HG03175 (cell line): ENCODE results near the gene HJV.

Experiments used
- ATAC-seq: cut with Tn5 transposase; IDR thresholded peaks from one replicate; pipeline ENCODE4 v1.9.1; 2021; ENCODE audit warnings: mild to moderate bottlenecking, moderate library complexity; ENCODE audit not compliant: unreplicated experiment

The HJV gene

DNA sequence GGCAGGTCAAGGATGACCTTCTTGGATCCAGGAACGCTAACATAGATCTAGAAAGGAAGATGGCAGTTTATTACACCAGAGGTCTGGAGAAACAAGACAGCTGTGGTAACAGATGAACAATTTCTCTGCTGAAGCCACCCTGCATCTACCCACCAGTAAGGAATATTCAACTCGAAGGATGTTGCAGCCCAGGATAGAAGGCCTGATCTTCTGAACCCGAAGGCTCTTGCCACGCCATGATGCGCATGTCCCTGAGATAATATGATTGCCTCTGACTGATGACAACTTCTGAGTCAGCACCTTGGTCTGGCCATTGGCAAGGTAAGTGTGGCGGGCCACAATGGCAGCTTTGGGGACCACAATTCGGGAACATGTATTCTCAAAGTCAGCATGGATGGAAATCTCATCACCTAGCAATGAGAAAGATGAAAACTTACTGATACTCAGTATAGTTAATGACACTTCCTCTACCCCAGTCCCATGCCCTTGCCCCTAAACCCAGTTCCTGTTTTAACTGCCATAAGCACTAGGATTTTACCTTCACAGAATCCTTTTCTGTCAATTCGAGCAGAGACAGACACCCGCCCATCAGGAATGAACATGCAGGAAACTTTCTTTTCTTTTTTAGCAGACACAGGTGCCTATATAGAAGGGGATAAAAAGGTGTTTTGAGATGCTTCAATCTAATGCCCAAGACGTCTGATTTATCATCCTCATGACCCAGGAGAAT lies 27.0 kb downstream of the HJV start:
- no peak for ATAC-seq

DNA sequence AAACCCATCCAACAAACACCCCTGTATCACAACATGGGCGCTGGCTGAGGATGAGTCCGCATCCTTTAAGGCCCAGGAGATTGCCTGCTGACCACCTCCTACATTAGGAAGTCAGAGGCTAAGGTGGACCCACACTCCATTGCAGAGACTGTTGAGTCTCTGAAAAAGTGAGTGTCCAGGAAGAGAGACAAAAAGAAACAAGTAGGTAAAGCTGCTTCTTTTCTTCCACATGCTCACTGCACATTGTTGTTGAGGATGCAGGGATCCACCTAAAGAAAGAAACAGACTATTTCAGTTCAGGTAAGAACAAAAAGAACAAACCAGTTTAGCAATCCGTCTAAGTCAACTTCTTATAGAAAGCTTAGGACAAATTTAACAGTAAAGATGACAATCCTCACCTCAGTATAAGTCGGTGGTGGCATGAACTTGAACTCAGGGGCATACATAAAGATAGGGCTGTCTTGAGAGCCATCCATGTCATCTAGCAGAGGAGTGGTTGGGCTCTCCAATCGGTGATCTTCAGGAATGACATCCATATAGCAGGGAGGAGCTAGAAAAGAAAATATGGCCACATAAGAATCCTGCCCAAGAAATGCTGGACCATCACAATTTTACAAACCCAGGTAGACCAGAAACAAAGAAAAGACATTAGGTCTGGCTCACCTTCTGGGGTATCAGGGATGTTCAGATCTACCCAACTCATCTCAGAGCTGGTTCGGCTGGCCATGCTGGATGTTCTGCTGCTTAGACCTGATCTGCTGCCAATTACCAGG lies 27.7 kb downstream of the HJV start:
- no peak for ATAC-seq

DNA sequence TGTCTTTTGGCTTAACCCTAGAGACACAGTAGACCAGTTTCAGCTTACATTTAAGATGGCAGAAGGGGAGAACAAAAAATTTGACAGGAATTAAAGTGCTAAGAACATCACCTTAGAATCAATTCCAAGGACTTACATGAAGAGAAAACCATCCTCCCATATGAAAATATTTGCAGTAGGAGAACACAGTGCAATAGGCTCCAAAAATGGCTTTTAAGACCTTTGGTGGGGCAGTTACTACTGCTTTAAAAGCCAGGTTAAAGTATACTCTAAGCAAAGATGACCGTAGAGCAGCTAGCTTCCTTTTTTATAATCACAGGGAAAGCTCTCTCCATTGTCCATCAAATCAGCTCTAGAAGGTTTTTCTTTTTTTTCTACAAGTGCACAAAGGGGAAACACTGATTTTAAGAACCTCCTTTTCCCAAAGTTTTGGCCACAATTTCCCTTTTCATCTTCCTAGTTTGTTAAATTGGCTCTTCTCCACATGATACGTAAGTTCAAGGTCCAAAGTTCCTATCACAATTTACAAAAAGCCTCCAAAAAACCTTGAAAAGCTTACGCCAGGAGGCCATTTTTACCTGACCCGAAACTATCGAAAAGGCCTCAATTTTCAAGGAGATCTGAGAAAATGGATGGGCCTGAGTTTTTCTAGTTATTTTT lies 28.4 kb downstream of the HJV start:
- no peak for ATAC-seq

DNA sequence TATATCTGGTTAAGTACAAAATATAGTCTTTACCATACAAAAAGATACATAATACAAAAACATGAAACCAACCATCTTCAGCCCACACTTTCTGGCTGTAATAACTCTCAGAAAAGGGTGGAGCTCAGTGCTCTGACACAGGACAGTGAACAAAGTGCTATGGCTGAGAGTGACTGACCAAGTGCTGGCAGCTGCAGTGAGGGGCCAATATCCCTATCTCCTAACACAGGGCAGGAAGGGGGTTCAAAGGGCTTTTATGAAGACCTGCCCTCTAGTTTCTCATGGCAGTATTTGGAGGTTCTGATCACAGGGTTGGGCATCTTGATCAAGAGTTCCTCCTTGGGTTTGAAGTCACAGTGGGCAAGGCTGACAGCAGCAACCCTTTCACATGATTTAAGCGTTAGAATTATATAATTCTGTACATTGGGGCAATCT lies 29.0 kb downstream of the HJV start:
- no peak for ATAC-seq

DNA sequence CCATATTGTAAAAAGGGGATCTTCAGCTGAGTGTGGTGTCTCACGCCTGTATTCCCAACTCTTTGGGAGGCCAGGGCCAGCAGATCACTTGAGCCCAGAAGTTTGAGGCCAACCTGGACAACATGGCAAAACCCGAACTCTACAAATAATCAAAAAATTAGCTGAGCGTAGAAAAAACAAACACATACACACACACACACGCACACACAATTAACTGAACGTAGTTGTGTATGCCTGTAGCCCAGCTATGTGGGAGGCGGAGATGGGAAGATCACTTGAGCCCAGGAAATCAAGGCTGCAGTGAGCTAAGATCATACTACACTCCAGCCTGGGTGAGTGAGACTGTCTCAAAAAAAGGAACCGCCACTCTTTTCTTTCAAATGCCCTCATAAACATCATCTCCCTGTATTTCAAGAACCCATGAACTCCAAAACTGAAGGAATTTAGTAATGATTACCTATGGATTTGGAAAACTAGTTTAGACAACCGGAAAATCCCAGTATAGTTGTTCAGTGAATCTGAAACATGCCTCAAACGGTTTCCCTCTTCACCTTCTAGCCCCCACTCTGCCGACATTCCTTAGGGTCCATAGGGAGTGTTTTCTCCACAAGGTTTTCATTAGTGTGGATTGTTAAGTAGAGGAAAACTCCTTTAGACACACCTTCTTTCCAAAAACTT lies 29.7 kb downstream of the HJV start:
- no peak for ATAC-seq

DNA sequence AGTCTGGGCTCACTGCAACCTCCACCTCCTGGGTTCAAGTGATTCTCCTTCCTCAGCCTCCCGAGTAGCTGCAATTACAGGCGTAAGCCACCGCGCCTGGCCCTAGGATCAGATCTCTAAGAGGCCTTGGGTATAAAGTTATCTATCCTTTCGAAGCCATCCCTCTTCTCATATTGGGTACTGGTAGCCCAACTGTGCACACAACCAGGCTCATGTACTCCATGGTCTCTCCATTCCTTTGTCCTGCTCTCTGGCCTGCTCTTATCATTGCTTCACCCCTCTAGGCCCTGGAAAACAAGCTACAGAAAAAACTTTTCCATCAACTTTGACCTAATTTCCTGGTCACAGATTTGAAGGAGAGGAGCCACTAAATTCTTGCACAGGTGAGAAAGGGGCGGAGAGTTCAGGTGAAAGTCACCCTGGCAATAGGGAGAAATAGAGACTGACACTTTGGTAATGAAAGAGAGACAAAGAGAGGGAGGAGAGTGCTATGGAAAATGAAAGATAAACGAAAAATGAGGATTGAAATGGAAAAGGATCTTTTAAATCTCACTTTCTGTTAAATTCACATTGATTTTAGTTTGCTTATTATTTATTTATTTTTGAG lies 31.2 kb downstream of the HJV start:
- ATAC-seq = no peak

DNA sequence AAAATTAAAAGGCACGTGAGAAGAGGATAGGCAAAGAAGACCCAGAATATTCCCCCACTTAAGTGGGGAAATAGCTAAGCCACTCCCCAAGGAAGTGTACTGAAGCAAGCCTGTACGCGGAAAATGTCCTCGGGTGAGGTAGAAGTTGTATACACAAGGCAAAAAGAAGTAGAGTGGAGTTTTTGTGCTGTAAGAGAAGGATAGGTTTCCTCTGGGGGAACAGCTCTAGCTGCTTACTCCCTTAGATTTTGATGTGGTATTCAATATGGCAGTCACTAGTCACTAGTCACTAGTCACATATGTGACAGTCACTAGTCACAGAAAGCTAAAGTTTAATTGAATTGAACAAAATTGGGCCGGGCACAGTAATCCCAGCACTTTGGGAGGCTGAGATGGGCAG lies 32.8 kb downstream of the HJV start:
- ATAC-seq = no peak

DNA sequence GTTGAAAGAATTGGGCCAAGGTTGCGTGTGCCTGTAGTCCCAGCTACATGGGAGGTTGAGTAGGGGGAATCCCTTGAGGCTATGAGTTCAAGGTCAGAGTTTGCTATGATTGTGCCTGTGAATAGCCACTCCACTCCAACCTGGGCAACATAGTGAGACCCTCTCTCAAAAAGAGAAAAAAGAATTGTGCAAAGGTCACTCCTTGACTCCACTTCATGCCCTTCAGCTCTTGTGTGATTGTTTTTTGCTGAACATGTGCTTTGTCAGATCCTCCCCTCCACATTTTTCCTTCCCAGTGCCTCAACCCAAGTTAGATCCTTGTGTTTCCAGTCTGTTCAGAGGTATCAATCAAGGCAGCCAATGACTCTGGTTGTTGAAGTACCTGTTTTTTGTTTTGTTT lies 33.6 kb downstream of the HJV start:
- ATAC-seq = no peak

DNA sequence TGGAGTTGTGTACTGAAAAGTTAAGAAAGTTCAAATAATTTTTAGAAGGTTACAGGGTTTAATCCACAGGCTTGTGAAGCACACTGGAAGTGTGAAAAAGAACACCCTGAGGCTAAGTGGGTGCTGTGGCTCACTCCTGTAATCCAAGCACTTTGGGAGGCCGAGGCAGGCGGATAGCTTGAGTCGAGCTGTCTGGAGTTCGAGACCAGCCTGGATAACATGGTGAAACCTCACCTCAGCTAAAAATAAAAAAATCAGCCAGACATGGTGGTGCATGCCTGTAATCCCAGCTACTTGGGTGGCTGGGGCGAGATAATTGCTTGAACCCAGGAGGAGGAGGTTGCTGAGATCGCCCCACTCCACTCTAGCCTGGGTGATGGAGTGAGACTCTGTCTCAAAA lies 35.0 kb downstream of the HJV start:
- no peak for ATAC-seq

DNA sequence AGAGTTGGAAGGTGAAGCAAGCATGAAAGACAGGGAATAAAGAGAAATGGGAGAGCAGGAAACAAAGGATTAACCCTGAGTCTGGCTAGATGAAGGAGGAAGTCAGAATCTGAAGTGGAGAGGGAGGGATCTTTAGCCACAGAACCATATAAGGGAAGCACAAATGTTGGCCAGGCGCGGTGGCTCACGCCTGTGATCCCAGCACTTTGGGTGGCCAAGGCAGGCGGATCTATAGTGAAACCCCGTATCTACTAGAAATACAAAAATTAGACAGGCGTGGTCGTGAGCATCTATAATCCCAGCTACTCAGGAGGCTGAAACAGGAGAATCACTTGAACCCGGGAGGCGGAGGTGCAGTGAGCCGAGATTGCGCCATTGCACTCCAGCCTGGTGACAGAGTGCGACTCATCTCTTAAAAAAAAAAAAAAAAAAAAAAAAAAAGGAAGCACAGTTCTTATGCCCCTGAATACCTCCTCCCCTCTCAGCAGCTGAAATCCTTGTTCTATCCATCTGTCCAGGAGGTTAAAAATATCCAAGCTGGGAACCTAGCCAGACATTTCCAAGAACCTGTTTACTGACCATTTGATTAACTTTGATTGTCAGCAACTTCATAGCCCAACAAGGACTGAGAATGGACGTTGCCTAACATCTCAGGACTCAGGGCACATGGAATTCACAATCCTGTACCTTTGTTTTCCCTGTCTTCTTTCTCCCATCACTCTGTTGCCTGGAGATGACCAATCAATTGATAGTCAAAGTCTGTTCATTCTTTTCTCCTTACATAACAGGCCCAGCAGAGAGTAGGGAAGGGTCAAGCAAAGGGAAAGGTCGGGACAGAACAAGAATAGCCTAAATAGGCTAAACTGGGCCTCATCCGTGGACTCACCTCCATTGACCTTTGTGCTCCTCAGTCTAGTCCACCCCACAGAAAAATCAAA lies 35.8 kb downstream of the HJV start:
- no peak for ATAC-seq

DNA sequence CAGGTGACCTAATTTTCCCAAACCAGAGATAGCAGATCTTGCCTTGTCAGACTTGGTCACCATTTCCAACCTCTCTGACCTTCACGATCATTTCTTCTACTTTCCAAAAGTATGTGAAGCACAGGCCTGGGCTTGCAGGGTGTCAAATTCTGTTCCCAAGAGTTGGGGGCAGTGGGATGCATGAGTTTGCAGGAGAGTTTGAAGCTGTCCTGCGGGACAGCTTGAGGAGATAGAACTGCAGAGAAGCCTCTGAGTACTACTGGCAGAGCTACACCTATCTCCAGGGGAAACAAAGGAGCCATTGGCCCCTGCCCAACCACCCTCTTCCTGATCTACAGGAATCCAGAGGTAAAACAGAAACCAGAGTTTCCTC lies 36.4 kb downstream of the HJV start:
- no peak for ATAC-seq

DNA sequence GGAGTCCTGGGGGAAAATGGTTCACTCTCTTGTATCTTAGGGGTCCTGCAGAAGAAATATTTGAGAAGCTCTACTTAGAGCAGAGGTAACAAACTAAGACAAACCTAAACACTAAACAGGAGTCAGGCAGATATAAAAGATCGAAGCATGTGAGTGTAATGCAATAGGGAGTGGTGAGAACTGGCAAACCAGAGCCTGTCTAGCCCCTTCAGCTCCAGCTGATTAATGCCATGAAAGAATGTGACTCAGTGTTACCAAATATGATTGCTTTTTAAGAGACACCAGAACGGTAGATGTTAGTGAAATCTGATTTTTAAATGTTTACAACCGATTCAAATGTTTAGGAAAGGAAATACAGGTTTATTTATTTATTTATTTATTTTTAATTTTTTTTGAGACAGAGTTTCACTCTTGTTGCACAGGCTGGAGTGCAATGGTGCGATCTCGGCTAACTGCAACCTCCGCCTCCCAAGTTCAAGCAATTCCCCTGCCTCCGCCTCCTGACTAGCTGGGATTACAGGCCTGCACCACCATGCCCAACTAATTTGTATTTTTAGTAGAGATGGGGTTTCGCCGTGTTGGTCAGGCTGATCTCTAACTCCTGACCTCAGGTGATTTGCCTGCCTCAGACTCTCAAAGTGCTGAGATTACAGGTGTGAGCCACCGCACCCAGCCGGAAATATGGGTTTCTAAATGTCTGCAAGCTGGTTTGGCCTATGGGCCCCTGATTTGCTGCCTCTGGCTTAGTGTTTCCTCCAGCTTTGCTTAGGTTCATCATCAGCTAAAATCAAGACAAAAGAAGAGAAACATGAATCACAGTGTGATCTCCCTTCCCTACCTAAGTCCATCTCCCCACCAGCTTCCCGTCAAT lies 37.3 kb downstream of the HJV start:
- ATAC-seq = no peak

DNA sequence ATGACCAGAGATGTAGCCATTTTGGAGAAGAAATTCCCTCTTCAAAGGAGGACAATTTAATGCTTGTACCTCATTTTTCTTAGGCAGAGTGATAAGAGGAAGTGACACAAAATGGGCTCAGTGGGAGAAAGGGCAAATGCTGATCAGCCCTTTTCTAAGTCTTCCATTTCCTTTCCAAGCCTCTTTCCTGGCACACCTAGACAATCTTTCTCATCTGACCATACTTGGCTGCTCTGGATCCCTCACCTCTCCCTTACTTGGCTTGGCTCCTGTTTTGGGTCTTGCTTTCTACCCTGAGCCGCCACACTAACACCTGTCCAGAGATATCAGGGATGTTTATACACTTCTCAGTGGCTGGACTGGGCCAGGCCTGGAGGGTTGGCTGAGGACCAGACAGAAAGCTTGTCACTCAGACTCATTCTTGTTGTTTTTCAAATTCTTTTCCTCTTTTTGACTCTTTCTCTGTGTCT lies 38.3 kb downstream of the HJV start:
- no peak for ATAC-seq

DNA sequence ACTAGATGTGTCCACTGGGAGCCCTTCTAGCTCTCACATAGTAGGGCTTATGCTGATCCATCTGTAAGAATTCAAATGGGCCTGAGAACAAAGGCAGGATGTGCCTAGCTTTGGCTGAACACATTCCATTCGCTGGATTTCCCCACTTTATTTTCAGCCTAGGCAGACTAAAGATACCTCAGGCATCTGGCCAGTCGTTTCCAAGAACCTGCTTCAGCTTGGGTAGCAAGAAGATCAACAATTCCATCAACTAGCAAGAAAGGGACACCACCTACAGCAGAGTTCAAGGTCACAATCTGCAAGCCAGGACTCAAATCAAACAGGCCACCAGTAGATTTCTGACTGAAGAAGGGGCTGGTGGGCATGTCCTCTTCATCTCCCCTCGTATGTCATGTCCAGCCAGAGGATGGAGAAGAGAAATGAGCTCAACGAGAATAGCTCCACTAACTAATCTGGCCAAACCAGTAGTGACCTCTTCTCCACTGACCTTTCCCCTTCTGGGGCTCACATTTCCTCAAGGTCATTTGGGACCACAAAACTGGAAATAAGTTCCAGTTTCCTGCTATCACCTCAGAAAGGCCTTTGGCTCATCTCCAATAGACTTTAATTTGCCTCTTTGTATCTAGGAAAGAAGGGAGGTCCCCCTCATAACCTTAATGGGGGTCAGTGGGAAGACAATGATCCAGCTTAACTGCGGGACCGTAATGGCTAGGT lies 39.4 kb downstream of the HJV start:
- no peak for ATAC-seq

DNA sequence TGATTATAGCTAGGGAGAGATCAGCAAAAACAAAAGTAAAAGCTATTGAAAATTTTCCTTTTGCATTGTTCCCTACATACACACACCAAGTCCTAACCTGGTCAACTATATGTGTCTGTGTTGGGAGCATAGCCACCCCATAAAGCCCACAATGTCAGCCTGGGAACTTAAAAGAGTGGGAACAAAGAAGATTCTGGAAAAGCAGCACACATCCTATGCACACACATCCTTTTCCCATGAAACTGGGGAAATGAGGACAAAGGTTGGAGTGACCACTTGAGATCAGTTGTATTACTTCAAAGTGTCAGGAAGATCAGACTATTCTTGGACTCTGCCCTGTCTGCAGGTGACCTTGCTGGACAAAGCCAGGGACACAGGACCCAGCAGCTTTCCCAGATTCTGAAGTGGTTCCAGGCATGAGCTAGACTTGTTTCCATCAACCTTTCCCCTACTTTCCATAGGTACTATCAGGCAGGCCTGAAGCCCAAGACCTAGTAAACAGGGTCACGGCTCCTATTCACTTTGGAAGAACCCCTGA lies 41.0 kb downstream of the HJV start:
- ATAC-seq = no peak

DNA sequence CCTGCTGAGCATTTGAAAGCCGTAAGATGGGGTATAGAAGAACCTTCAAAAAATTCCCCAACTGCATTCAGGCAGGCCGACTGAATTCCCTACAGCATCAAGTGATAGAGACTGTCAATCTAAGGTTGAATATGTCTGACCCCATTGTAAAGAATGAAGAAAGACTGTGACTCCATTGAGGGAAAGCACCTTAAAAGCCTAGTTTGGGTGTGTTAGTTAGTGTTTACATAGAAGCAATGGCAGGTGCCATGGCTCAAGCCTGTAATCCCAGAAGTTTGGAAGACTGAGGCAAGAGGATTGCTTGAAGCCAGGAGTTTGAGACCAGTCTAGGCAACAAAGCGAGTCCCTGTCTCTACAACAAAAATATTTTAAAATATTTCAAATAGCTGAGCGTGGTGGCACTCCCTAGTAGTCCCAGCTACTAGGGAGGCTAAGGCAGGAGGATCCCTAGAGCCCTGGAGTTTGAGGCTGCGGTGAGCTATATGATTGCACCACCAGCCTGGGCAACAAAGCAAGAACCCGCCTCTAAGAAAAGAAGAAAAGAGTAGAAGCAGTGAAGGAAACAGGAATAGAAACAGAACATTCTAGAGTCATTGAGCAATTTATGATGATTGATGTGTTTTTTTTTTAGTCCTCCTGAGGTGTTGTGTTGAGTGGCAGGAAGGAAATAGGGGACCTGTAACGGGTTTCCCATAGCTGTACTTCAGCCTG lies 41.6 kb downstream of the HJV start:
- peak; percentile 4 for ATAC-seq
